HG02798 (cell line): Measurements from ENCODE around the gene COLEC12.
"Not testable (repeated sequence)": the region's sequence is repeated elsewhere in the genome, so short reads cannot be mapped to it uniquely, and the experiment has no call there.

Experiments used
- ATAC-seq: cut with Tn5 transposase; IDR thresholded peaks from one replicate; pipeline ENCODE4 v1.9.1; 2021; ENCODE audit warnings: mild to moderate bottlenecking; ENCODE audit not compliant: unreplicated experiment, poor library complexity

COLEC12 gene

GRCh38 chr18:303607-304006 lies 196.9 kb downstream of the COLEC12 start:
- ATAC-seq: no peak

GRCh38 chr18:303011-303410 lies 197.5 kb downstream of the COLEC12 start:
- ATAC-seq: no peak

- no peak for ATAC-seq
Measured at GRCh38 chr18:302097-302496, 198.4 kb downstream of the COLEC12 start.

GRCh38 chr18:297936-298335 lies 202.6 kb downstream of the COLEC12 start:
- no peak for ATAC-seq

- no peak for ATAC-seq
Measured at GRCh38 chr18:295756-296490, 204.6 kb downstream of the COLEC12 start.

GRCh38 chr18:294566-294965 lies 205.9 kb downstream of the COLEC12 start:
- no peak for ATAC-seq

GRCh38 chr18:293536-293935 lies 207.0 kb downstream of the COLEC12 start:
- ATAC-seq: no peak

GRCh38 chr18:292271-292670 lies 208.2 kb downstream of the COLEC12 start:
- ATAC-seq: no peak

GRCh38 chr18:289970-290369 lies 210.5 kb downstream of the COLEC12 start:
- ATAC-seq: not testable (repeated sequence)

- no peak for ATAC-seq
Measured at GRCh38 chr18:289026-289425, 211.5 kb downstream of the COLEC12 start.

GRCh38 chr18:286515-287310 lies 213.8 kb downstream of the COLEC12 start:
- ATAC-seq: no peak

GRCh38 chr18:285817-286216 lies 214.7 kb downstream of the COLEC12 start:
- ATAC-seq: no peak

- no peak for ATAC-seq
Measured at GRCh38 chr18:275486-275885, 225.0 kb downstream of the COLEC12 start.

GRCh38 chr18:274313-274712 lies 226.2 kb downstream of the COLEC12 start:
- ATAC-seq: no peak

- ATAC-seq: no peak
Measured at GRCh38 chr18:273525-273924, 227.0 kb downstream of the COLEC12 start.

- no peak for ATAC-seq
Measured at GRCh38 chr18:272650-273049, 227.9 kb downstream of the COLEC12 start.

GRCh38 chr18:269480-270095 lies 230.9 kb downstream of the COLEC12 start:
- no peak for ATAC-seq

GRCh38 chr18:267688-268552 lies 232.6 kb downstream of the COLEC12 start, which contains the start of gene THOC1:
Gene THOC1, minus strand, starts transcription at chr18:268047. Its CDS starts 28 bp downstream, at chr18:268019.
- ATAC-seq: peak; percentile 94

GRCh38 chr18:267380-267687 lies 233.2 kb downstream of the COLEC12 start:
- no peak for ATAC-seq
